Effector memory CD4-positive, alpha-beta T cell (primary cell): ENCODE measurements around the gene EIF4G3.
"Not testable (repeated sequence)": the region's sequence is repeated elsewhere in the genome, so short reads cannot be mapped to it uniquely, and the experiment has no call there.

Source experiments
- DNase-seq, 3 donors: peaks; one replicate each; pipeline ENCODE4 v3.0.0-alpha.2; 2020
- H3K27ac ChIP-seq: 2 replicates; pipeline ENCODE4 v1.7.0; 2013; ENCODE audit warnings: mild to moderate bottlenecking, low read length, moderate library complexity; ENCODE audit not compliant: insufficient read depth, poor library complexity, severe bottlenecking
- H3K27me3 ChIP-seq: replicated peaks from 2 replicates; pipeline ENCODE4 v1.7.0; 2013; ENCODE audit warnings: mild to moderate bottlenecking, low read length; ENCODE audit not compliant: insufficient read depth, control insufficient read depth, poor library complexity, severe bottlenecking
- H3K36me3 ChIP-seq: 2 replicates; pipeline ENCODE4 v1.7.0; 2013; ENCODE audit warnings: mild to moderate bottlenecking, low read length, moderate library complexity; ENCODE audit not compliant: control insufficient read depth, insufficient read depth
- H3K4me1 ChIP-seq: 2 replicates; pipeline ENCODE4 v1.7.0; 2013; ENCODE audit warnings: low read length, mild to moderate bottlenecking; ENCODE audit not compliant: control insufficient read depth, insufficient read depth, poor library complexity, severe bottlenecking
- H3K4me3 ChIP-seq: 2 replicates; pipeline ENCODE4 v1.7.0; 2013; ENCODE audit warnings: low read length, low read depth, mild to moderate bottlenecking; ENCODE audit not compliant: insufficient read depth, poor library complexity, severe bottlenecking
- H3K9me3 ChIP-seq: 2 replicates; pipeline ENCODE4 v1.7.0; 2013; ENCODE audit warnings: mild to moderate bottlenecking, low read length, moderate library complexity; ENCODE audit not compliant: control insufficient read depth

Gene EIF4G3

DNA sequence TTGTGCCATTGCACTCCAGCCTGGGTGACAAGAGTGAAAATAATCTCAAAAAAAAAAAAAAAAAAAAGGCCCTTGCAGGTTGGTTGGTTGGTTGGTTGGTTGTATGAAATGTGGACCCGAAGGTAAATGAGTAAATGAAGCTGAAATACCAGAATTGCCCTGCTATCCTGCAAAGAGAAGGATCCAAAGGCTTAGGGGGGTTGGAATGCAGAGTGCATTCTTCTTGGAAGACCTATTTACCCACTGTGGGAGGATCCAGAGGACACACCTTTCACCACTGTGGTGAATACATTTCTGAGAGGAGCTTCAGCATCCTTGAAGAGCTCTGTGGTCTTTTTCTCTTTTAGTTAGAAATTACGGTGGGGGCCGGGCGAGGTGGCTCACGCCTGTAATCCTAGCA lies 28.7 kb upstream of the EIF4G3 start:
- Histone ChIP-seq H3K27me3 (no peaks in the 10 kb centered on the region), H3K36me3 (no peaks in the 10 kb centered on the region), H3K27ac (no peak overlapping the region), H3K9me3 (no peaks in the 10 kb centered on the region), H3K4me1 (no peaks in the 10 kb centered on the region), H3K4me3 (no peak overlapping the region)
- DNase-seq, result no peak

- H3K27ac ChIP-seq, result no peak overlapping the region
- no peaks in the 10 kb centered on the region for H3K9me3 ChIP-seq
- no peaks in the 10 kb centered on the region for H3K4me1 ChIP-seq
- H3K4me3 ChIP-seq, result no peak overlapping the region
- H3K36me3 ChIP-seq, result no peaks in the 10 kb centered on the region
- no peaks in the 10 kb centered on the region for H3K27me3 ChIP-seq
- DNase-seq, result no peak
These were observed 25.0 kb upstream of the EIF4G3 start for GRCh38 chr1:21201650-21202049.

DNA sequence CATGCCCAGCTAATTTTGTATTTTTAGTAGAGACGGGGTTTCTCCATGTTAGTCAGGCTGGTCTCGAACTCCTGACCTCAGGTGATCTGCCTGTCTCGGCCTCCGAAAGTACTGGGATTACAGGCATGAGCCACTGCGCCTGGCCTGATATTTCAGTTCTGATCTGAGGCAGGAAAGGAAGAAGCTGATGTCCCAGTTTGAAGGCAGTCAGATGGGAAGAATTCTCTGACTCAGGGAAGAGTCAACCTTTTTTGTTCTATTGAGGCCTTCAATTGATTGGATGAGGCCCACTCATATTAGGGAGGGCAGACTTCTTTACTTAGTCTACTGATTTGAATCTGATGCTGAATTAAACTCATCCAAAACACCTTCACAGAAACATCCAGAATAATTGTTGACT lies 24.5 kb upstream of the EIF4G3 start:
- not testable (repeated sequence) for H3K27me3 ChIP-seq, H3K27ac ChIP-seq, H3K4me3 ChIP-seq, DNase-seq, H3K36me3 ChIP-seq, H3K9me3 ChIP-seq, H3K4me1 ChIP-seq

GRCh38 chr1:21200767-21201166 lies 24.1 kb upstream of the EIF4G3 start:
- Histone ChIP-seq H3K9me3 (no peaks in the 10 kb centered on the region), H3K4me1 (no peaks in the 10 kb centered on the region), H3K27ac (no peak overlapping the region), H3K36me3 (no peaks in the 10 kb centered on the region), H3K27me3 (no peaks in the 10 kb centered on the region), H3K4me3 (no peak overlapping the region)
- no peak for DNase-seq

GRCh38 chr1:21198929-21199328 lies 22.2 kb upstream of the EIF4G3 start:
- Histone ChIP-seq H3K27me3 (peaks cover 4% of the 10 kb centered on the region), H3K4me1 (no peaks in the 10 kb centered on the region), H3K36me3 (no peaks in the 10 kb centered on the region), H3K27ac (no peak overlapping the region), H3K9me3 (no peaks in the 10 kb centered on the region), H3K4me3 (no peak overlapping the region)
- DNase-seq, result no peak

- Histone ChIP-seq H3K4me3 (no peak overlapping the region), H3K9me3 (no peaks in the 10 kb centered on the region), H3K27me3 (peaks cover 4% of the 10 kb centered on the region), H3K36me3 (no peaks in the 10 kb centered on the region), H3K27ac (no peak overlapping the region), H3K4me1 (no peaks in the 10 kb centered on the region)
- no peak for DNase-seq
These were observed 16.2 kb upstream of the EIF4G3 start for GRCh38 chr1:21192871-21193270.

DNA sequence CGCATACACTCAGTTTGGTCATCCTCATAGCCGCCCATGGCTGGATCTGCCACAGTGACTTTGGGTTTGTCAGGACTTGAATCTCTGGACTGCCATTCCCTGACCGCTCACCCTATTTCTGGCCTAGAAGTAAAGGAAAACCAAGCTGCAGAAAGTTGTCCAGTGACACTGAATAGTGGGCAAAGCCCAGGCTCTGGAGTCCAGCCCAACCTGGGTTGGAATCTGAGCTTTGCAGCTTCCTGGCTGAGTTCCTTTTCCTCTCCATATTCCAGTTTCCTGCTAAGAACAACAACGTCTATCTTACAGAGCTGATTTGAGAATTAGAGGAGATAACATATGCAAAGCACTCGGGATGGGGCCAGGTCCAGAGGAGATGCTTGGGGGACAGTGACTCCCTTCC lies 15.6 kb upstream of the EIF4G3 start:
- no peak overlapping the region for H3K4me3 ChIP-seq
- DNase-seq, result no peak
- H3K4me1 ChIP-seq, result no peaks in the 10 kb centered on the region
- no peak overlapping the region for H3K27ac ChIP-seq
- H3K27me3 ChIP-seq, result peaks cover 4% of the 10 kb centered on the region
- H3K36me3 ChIP-seq, result no peaks in the 10 kb centered on the region
- H3K9me3 ChIP-seq, result no peaks in the 10 kb centered on the region

- H3K4me1 ChIP-seq, H3K9me3 ChIP-seq, H3K27me3 ChIP-seq, H3K4me3 ChIP-seq, DNase-seq, H3K27ac ChIP-seq, H3K36me3 ChIP-seq: not testable (repeated sequence)
These were observed 14.1 kb upstream of the EIF4G3 start for GRCh38 chr1:21190771-21191170.

DNA sequence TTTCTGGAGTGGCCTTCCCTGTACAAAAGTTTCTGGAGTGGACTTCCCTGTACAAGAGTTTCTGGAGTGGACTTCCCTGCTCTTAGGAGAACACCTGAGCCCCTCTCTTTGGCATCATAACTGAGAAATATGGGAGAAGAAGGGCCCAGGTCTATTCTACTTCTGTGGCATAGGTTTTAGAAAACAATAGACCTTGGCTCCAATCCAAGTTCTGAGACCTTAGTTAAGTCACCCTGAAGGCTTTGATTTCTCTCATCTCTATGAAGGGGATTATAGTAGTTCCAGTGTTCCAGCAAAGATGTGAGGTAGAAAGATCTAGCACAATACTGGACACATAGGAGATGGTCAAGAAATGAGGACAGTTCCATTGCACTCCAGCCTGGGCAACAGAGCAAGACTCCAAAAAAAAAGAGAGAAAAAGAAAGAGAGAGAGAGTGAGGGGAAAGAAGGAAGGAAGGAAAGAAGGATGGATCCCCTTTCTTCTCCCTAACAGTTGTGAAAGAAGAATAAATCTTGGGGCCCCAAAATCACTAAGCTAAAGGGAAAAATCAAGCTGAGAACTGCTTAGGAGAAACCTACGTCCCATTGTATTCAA lies 13.3 kb upstream of the EIF4G3 start:
- H3K4me3 ChIP-seq, result no peak overlapping the region
- H3K27me3 ChIP-seq, result no peaks in the 10 kb centered on the region
- H3K27ac ChIP-seq, result no peak overlapping the region
- H3K36me3 ChIP-seq, result no peaks in the 10 kb centered on the region
- DNase-seq, result no peak
- no peaks in the 10 kb centered on the region for H3K9me3 ChIP-seq
- no peaks in the 10 kb centered on the region for H3K4me1 ChIP-seq

DNA sequence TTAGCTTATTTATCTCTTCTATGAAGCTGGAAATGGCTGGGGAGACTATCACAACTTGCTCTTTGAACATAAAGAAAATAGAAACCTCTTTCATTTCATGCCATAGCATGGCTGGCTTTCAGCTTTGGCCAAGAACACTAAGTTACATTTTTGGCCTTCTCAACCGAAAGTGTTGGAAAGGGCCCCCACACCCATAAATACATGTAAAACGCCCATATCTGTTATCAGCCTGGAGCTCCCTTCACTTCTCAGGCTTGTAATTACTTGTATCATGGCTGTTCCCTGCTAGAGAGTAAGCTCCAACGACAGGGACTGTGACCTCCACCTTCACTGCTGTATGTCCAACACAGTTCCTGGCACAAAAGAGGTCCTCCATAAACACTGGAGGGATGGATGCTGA lies 12.7 kb upstream of the EIF4G3 start:
- no peak overlapping the region for H3K4me3 ChIP-seq
- H3K9me3 ChIP-seq, result no peaks in the 10 kb centered on the region
- H3K4me1 ChIP-seq, result no peaks in the 10 kb centered on the region
- no peaks in the 10 kb centered on the region for H3K27me3 ChIP-seq
- H3K27ac ChIP-seq, result no peak overlapping the region
- no peaks in the 10 kb centered on the region for H3K36me3 ChIP-seq
- no peak for DNase-seq

GRCh38 chr1:21188235-21188634 lies 11.5 kb upstream of the EIF4G3 start:
- no peaks in the 10 kb centered on the region for H3K4me1 ChIP-seq
- H3K27ac ChIP-seq, result no peak overlapping the region
- no peak overlapping the region for H3K4me3 ChIP-seq
- H3K27me3 ChIP-seq, result no peaks in the 10 kb centered on the region
- no peaks in the 10 kb centered on the region for H3K9me3 ChIP-seq
- no peak for DNase-seq
- H3K36me3 ChIP-seq, result no peaks in the 10 kb centered on the region
